Retinal pigment epithelial cell (primary cell): ENCODE data around the gene CTNNBL1.
A peak's percentile ranks its signal among the peaks of the same experiment; 100 is the strongest.

Experiments used
- DNase-seq: peaks from one replicate; pipeline ENCODE4 v3.0.0-alpha.2; 2010; ENCODE audit warnings: low read depth
- H3K4me3 ChIP-seq: 2 replicates; pipeline ENCODE4 v1.5.1; 2011; ENCODE audit warnings: mild to moderate bottlenecking, low read length, control low read depth, moderate library complexity
- CTCF ChIP-seq: conservative IDR thresholded peaks from 2 replicates; pipeline ENCODE4 v1.5.1; 2011; ENCODE audit warnings: low read depth, low read length, control low read depth, inconsistent platforms

The CTNNBL1 gene

GRCh38 chr20:37877832-37878772 lies 184.3 kb downstream of the CTNNBL1 start:
- DNase-seq: peak; percentile 44
- no peak overlapping the region for H3K4me3 ChIP-seq
- no peak for TF ChIP-seq CTCF

GRCh38 chr20:37878835-37879599 lies 185.2 kb downstream of the CTNNBL1 start:
- H3K4me3 ChIP-seq: no peak overlapping the region
- no peak for TF ChIP-seq CTCF
- no peak for DNase-seq

- TF ChIP-seq CTCF: no peak
- H3K4me3 ChIP-seq: no peak overlapping the region
- DNase-seq: no peak
Measured at GRCh38 chr20:37879843-37880242, 186.0 kb downstream of the CTNNBL1 start.

- DNase-seq: no peak
- H3K4me3 ChIP-seq: no peak overlapping the region
- no peak for TF ChIP-seq CTCF
Measured at GRCh38 chr20:37880726-37881591, 187.1 kb downstream of the CTNNBL1 start.

- no peak for DNase-seq
- no peak overlapping the region for H3K4me3 ChIP-seq
- no peak for TF ChIP-seq CTCF
Measured at GRCh38 chr20:37881601-37882343, 187.9 kb downstream of the CTNNBL1 start.
